NCI-H187 (cell line): ENCODE results near the gene MBOAT1.

Source experiments
- DNase-seq, 2 experiments: peaks; one replicate each; lab custom pipeline; 2025; lab: John Stamatoyannopoulos, UW

MBOAT1 gene

GRCh38 chr6:20105838-20106237 is 106.4 kb downstream of the MBOAT1 start:
- no peak for DNase-seq

DNA sequence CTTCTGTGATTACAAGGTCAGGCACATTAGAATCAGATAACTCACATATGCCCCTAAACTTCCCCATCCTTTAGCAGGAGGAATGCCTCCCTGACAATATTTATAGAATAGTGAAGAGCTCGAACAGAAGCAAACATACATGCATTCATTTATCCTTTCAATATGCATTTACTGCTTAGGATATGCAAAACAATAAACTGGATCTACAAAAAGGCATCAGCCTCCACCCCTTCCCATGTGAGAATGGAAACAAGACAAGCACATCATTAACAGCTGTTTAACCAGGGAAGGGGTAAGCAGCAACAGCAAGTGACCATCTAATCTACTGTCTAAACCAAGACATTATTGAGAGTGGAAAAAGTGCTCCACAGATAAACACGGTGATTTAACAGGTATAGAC is 107.6 kb downstream of the MBOAT1 start:
- no peak for DNase-seq

- no peak for DNase-seq
Measured at GRCh38 chr6:20102397-20103073, 109.7 kb downstream of the MBOAT1 start.

DNA sequence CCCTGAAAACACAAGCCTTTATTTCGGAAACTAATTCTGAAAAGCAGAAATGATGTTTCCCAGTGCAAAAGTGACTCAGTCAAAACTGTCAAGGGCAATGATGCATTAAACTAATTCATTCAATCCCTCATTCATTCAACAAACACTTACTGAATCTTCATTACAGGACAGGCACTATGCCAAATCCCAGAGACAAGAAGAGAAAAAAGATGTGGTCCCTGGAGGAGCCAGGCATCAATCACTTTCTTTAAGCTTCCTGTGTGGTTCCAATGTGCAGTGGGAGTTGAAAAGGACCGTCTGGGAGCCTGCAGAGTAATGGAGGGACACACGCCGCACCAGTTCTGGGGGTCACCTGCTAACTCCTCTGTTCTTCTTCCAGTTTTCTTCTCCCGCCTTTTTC is 113.1 kb downstream of the MBOAT1 start:
- no peak for DNase-seq

GRCh38 chr6:20098267-20098876 is 113.9 kb downstream of the MBOAT1 start:
- no peak for DNase-seq

GRCh38 chr6:20096536-20096935 is 115.7 kb downstream of the MBOAT1 start:
- no peak for DNase-seq

GRCh38 chr6:20095436-20095835 is 116.8 kb downstream of the MBOAT1 start:
- no peak for DNase-seq

DNA sequence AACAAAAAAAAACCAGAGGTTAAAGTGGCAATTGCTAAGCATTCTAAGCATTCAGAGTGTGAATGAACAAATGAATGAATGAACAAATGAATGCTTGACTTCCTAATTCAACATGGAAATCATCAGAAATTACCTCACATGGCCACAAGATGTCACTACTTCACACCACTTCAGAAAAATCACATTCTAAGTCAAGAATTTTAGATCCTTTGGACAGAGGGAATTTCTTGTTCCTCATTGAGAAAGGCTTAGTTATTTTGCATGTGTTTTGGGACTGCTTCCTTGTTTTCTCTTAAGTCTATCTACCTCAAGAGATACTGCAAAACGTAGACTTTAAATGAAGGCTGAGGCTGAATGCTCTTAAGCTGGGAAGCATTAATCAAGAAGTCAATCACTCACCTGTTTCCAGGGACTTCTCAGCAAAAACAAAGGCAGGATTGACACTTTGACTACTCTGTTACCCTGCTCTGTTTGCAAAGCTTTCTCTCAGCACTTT is 120.2 kb downstream of the MBOAT1 start:
- DNase-seq, result no peak

- DNase-seq, result no peak
Measured at GRCh38 chr6:20086992-20087391, 125.3 kb downstream of the MBOAT1 start.

GRCh38 chr6:20085817-20086216 is 126.5 kb downstream of the MBOAT1 start:
- no peak for DNase-seq

GRCh38 chr6:20084411-20084810 is 127.9 kb downstream of the MBOAT1 start:
- no peak for DNase-seq

GRCh38 chr6:20071998-20072397 is 140.3 kb downstream of the MBOAT1 start:
- no peak for DNase-seq

- DNase-seq, result no peak
Measured at GRCh38 chr6:20070047-20070446, 142.2 kb downstream of the MBOAT1 start.

DNA sequence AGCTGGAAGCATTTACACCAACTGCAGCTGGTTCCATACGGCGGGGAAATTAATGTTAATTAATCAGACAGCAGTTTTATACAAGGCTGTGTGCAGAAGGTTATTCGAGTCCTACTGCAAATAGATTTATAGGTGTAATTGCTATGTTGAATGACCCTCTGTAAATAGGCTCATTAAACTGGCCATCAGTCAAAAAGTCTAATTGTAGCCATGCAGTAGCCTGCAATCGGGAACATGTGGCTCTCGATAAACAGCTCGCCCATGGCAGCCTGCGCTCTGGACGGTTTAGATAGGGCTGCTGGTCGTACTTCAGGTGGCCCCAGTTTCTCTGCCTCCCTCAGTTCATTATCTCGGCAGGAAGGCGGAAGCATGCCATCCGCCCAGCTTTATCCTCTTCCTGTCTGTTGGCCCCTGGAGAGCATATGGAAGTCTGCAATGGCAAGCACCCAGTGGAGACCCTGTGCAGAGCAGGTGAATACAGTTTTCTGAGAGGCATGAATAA is 143.2 kb downstream of the MBOAT1 start:
- DNase-seq, result no peak

DNA sequence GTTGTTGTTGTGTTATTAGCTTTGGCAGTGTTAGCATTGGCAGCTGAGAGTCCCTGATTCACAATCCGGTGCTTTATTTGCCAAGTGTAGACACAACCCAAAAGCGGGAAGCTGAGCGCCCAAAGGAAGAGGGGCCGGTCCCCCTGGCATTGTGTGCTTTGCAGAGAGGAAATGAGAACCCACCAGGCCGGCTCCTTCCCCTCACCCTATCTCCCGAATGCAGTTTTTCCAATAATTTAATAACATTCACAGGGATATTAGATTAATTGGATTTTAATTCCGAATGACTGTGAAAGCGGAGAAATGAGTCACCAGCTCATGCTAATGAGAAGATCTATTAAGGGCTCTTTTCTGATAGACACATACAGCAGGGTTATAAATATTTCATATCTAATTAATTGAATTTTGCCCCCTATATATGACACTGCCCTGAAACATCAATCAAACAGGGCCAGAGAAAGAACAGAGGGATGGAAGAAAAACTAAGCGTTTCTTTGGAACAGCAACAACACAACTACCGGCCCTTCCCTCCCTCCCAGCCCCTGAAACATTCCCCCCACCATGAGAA is 143.8 kb downstream of the MBOAT1 start:
- no peak for DNase-seq

- DNase-seq, result no peak
Measured at GRCh38 chr6:20061952-20062351, 150.3 kb downstream of the MBOAT1 start.

GRCh38 chr6:20060252-20060651 is 152.0 kb downstream of the MBOAT1 start:
- DNase-seq, result no peak

GRCh38 chr6:20058912-20059311 is 153.4 kb downstream of the MBOAT1 start:
- no peak for DNase-seq

GRCh38 chr6:20058121-20058905 is 154.0 kb downstream of the MBOAT1 start:
- DNase-seq, result no peak

- DNase-seq, result peak in 1 of 2 experiments; percentile 16
Measured at GRCh38 chr6:20056350-20056992, 155.8 kb downstream of the MBOAT1 start.

- DNase-seq, result no peak
Measured at GRCh38 chr6:20055916-20056315, 156.4 kb downstream of the MBOAT1 start.
